GM23248 (cell line): Measurements from ENCODE around the gene ADGRV1.

Source experiments
- EZH2 ChIP-seq: fragments of 200-600 bp; sonication (generic); IDR thresholded peaks from 2 replicates; pipeline ENCODE4 v1.6.1; 2018; ENCODE audit warnings: antibody characterized with exemption, mild to moderate bottlenecking; ENCODE audit not compliant: insufficient read depth, poor library complexity, severe bottlenecking
- EZH2phosphoT487 ChIP-seq: fragments of 200-600 bp; sonication (generic); IDR thresholded peaks from 2 replicates; pipeline ENCODE4 v1.6.1; 2018; ENCODE audit warnings: antibody characterized with exemption, moderate library complexity, mild to moderate bottlenecking, low read depth; ENCODE audit not compliant: insufficient read depth

DNA sequence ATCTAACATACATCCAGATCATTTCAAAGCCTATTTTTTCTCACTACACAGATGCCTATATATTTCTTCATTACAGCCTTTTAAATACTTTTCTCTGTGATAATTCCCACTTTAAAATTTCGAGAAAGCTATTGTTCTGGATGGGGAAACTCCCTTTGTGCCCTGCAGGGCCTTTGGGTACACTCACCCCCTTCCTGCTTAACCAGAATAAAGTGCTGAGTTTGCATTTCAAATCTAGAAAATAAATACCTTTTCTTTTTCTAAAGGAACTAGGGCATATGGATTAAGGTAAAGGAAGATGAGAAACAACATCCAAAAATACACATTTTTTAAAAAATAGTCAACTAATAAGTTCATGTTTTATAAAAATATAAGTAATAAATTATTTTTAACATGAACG is 323.9 kb downstream of the ADGRV1 start:
- TF ChIP-seq EZH2 = no peak
- TF ChIP-seq EZH2phosphoT487 = no peak
